ENCODE data around the gene TPRG1.

GRCh38 chr3:189270248-189270832 lies 98.6 kb downstream of the TPRG1 start:
- peak; percentile 82 to 88 for TF ChIP-seq CTCF (conservative IDR thresholded peaks at IDR 0.05 in 1 of 2, IDR thresholded peaks at IDR 0.05 in 1 of 2; ENCODE audit: low read depth in 1 of 2, low read length in 2 of 2)
- TF ChIP-seq EZH2 (IDR thresholded peaks at IDR 0.05; ENCODE audit: low read length, missing control alignments), result no peak

All from fibroblast of lung (primary cell).